Left forelimb (tissue), 1 donor: ENCODE results near the gene CD3G.
A peak's percentile ranks its signal among the peaks of the same experiment; 100 is the strongest.

Experiments
- DNase-seq: peaks from one replicate; pipeline ENCODE4 v3.0.0-alpha.2; 2018; ENCODE audit warnings: low spot score

Gene CD3G

GRCh38 chr11:118325283-118325682, 18.9 kb upstream of the CD3G start:
- DNase-seq = no peak

GRCh38 chr11:118328745-118329144, 15.4 kb upstream of the CD3G start:
- no peak for DNase-seq

- DNase-seq = no peak
These were observed 9.4 kb upstream of the CD3G start for GRCh38 chr11:118334745-118335144.

GRCh38 chr11:118338637-118339061, 5.5 kb upstream of the CD3G start:
- no peak for DNase-seq

- no peak for DNase-seq
These were observed 4.7 kb upstream of the CD3G start for GRCh38 chr11:118339281-118339961.

- DNase-seq = no peak
These were observed 3.7 kb upstream of the CD3G start for GRCh38 chr11:118340449-118340848.

- DNase-seq = no peak
These were observed 2.9 kb upstream of the CD3G start for GRCh38 chr11:118341261-118341660.

GRCh38 chr11:118341815-118342489, 2.2 kb upstream of the CD3G start:
- DNase-seq = no peak

- DNase-seq = no peak
These were observed 1.5 kb upstream of the CD3G start, which contains the start of gene CD3D for GRCh38 chr11:118342503-118343161. TSS of gene CD3D (minus strand) at chr11:118342705. CDS start at chr11:118342607, 98 bp downstream.

GRCh38 chr11:118343248-118343647, 896 bp upstream of the CD3G start:
- no peak for DNase-seq

- no peak for DNase-seq
These were observed 5.3 kb downstream of the CD3G start for GRCh38 chr11:118349475-118349874.

GRCh38 chr11:118353084-118353710, 9.1 kb downstream of the CD3G start:
- DNase-seq = no peak

- no peak for DNase-seq
These were observed 13.9 kb downstream of the CD3G start for GRCh38 chr11:118358071-118358470.

GRCh38 chr11:118359295-118359958, 15.3 kb downstream of the CD3G start, which contains the start of gene UBE4A:
TSS of gene UBE4A (plus strand) at chr11:118359600. CDS start at chr11:118365081, 5,481 bp downstream.
- peak; percentile 94 for DNase-seq

GRCh38 chr11:118364956-118365615, 20.9 kb downstream of the CD3G start:
- DNase-seq = no peak

GRCh38 chr11:118366287-118366686, 22.1 kb downstream of the CD3G start:
- DNase-seq = no peak

GRCh38 chr11:118370774-118371173, 26.6 kb downstream of the CD3G start:
- DNase-seq = no peak

GRCh38 chr11:118373263-118373662, 29.1 kb downstream of the CD3G start:
- no peak for DNase-seq

GRCh38 chr11:118373871-118374270, 29.7 kb downstream of the CD3G start:
- no peak for DNase-seq

- DNase-seq = no peak
These were observed 30.6 kb downstream of the CD3G start for GRCh38 chr11:118374729-118375128.

GRCh38 chr11:118375978-118376377, 31.8 kb downstream of the CD3G start:
- no peak for DNase-seq
